Fibroblast of mammary gland (primary cell): ENCODE data around the gene BBX.

Experiments used
- DNase-seq: peaks from one replicate; pipeline ENCODE4 v3.0.0-alpha.2; 2010; ENCODE audit warnings: low read depth
- H3K4me3 ChIP-seq: 2 replicates; pipeline ENCODE4 v1.5.1; 2011; ENCODE audit warnings: low read depth, mild to moderate bottlenecking, low read length, moderate library complexity; ENCODE audit not compliant: control insufficient read depth
- CTCF ChIP-seq: conservative IDR thresholded peaks from 2 replicates; pipeline ENCODE4 v1.5.1; 2011; ENCODE audit warnings: low read depth, low read length, inconsistent platforms; ENCODE audit not compliant: control insufficient read depth, insufficient read depth

The BBX gene

GRCh38 chr3:107665351-107665750, 142.6 kb downstream of the BBX start:
- H3K4me3 ChIP-seq: no peak overlapping the region
- TF ChIP-seq CTCF: no peak
- DNase-seq: no peak

GRCh38 chr3:107666853-107667252, 144.1 kb downstream of the BBX start:
- no peak overlapping the region for H3K4me3 ChIP-seq

GRCh38 chr3:107668416-107668815, 145.7 kb downstream of the BBX start:
- no peak for TF ChIP-seq CTCF
- no peak overlapping the region for H3K4me3 ChIP-seq
- peak; percentile 45 for DNase-seq

More at GRCh38 chr3:107666853-107667252, 144.1 kb downstream of the BBX start:
- no peak for TF ChIP-seq CTCF
- no peak for DNase-seq

- TF ChIP-seq CTCF: no peak
- DNase-seq: no peak
- H3K4me3 ChIP-seq: no peak overlapping the region
Measured at GRCh38 chr3:107668963-107669362, 146.2 kb downstream of the BBX start.

DNA sequence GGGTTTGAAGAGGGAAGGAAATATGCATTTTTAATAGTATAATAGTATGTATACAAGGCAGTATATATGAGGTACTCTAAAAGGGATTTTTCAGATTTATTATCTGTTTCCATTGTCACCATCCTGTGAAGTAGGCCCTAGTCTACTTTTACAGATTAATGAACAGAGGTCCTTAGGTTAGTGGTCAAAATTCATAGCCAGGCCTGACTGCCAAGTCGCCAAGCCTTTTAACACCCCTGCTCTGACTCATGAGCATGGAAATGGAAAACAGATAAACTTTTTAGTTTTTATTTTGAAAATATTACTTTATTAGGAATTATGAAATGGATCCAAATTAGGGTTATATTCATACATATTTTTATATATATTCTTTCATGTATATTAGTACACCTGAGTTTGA, 146.9 kb downstream of the BBX start:
- DNase-seq: peak; percentile 47
- H3K4me3 ChIP-seq: no peak overlapping the region
- TF ChIP-seq CTCF: no peak

- no peak overlapping the region for H3K4me3 ChIP-seq
- DNase-seq: peak; percentile 65
- TF ChIP-seq CTCF: no peak
Measured at GRCh38 chr3:107670986-107671385, 148.2 kb downstream of the BBX start.

GRCh38 chr3:107674371-107674770, 151.6 kb downstream of the BBX start:
- peak; percentile 83 for DNase-seq
- H3K4me3 ChIP-seq: no peak overlapping the region
- TF ChIP-seq CTCF: no peak
